ENCODE data around the gene TXNDC16. TPM values are rescaled to one million over a fixed set of nuclear protein-coding genes. Genes with fewer than 3 reads are reported as not detected.

TXNDC16 gene
- total RNA-seq, 1 donor from 2014 or later = 10.2 TPM

GRCh38 chr14:52457411-52457810, 94.9 kb downstream of the TXNDC16 start:
- intact Hi-C loops (cut with micrococcal nuclease) = no loop called here

DNA sequence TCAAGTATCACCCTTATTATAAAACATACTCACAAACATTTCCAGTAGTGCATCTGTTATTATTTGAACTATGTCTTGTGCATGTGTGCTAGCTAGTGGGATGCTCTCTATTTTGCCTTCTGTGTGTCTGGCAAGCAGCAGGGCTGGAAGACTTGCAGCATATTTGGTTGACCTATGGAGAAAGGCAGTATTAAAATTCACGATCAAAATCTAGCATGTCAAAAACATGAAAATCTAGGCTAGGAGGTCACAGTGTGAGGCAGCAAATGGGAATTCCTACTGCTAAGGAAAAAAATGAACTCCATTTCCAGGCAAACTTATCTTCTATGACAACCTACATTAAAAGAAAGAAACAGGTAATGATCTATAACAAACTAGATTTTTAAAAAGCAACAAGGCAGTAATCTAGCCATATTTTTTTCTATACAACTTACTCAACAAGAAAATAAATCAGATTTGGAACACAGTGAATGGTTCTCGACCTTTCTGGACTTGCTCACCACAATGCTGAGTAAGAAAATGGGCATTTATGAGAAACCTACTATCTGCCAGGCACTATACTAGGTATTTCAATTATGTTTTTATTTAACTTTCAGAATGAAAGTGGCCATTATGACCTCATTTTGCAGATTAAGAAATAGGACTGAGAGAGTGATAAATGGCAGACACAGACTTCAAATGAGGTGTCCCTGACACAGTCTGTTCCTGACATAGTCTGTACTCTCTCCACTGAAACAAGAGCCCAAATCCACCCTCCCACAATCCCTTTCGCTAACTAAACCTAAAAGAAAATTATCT, 96.8 kb downstream of the TXNDC16 start:
- intact Hi-C loops (cut with micrococcal nuclease) = no loop called here

- intact Hi-C loops (cut with micrococcal nuclease) = no loop called here
These were observed 105.1 kb downstream of the TXNDC16 start for GRCh38 chr14:52447236-52447635.

GRCh38 chr14:52446355-52446754, 106.0 kb downstream of the TXNDC16 start:
- intact Hi-C loops (cut with micrococcal nuclease) = no loop called here

- intact Hi-C loops (cut with micrococcal nuclease) = no loop called here
These were observed 108.8 kb downstream of the TXNDC16 start for GRCh38 chr14:52443506-52443905.

GRCh38 chr14:52442602-52443001, 109.7 kb downstream of the TXNDC16 start:
- intact Hi-C loops (cut with micrococcal nuclease) = no loop called here

DNA sequence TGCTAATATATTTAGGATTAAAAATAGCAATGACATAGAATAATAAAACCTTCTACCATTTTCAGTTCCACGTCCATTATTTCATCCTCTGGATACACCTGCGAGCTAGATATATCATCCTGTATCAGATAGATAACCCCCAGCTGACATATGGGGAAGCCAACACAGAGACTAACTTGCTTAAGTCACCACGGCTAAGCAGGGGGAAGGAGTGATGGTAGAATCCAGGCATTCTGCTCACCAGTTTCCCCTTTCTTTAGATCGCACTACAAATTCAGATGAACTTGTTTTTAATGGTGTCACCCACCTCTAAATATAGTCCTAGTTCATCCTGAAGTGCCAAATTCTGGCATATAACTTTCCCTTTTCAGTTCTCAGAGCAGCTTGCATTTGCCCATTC, 110.1 kb downstream of the TXNDC16 start:
- intact Hi-C loops (cut with micrococcal nuclease) = no loop called here

DNA sequence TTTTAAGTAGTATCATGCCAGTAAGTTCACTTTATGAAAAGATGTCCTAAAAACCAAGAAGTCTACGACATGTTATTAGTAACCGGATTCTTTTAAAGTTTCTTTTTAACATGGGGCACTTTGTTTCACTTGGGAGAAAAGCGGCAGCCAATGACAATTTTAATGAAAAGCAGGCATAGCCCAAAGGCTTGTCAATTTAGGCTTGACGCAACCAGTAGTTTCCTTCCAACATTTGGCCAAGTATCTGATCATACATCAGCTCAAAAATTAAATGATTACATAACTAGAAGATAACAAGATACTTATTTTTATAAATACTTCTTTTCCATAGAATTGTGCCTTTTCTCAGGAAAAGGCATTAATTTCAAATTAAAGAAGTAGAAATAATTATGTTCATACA, 112.8 kb downstream of the TXNDC16 start:
- intact Hi-C loops (cut with micrococcal nuclease) = no loop called here

DNA sequence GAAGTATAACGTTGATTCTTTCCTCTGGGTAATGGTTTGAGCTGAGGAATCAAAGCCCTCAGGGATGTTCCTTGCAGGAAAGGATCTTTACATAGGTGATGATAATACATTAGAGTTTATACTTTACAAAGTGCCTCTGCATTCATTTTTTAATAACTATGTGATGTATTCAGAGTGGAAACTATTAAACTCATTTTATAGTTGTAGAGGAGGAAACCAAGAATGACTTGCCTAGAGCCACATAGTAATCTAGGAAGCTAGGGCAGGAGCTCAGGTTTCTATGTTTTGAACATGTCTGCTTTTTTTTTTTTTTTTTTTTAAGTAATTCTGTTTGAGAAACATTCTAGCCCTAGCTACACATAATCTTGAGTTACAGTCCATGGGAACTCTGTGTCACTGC, 117.3 kb downstream of the TXNDC16 start:
- intact Hi-C loops (cut with micrococcal nuclease) = no loop called here

DNA sequence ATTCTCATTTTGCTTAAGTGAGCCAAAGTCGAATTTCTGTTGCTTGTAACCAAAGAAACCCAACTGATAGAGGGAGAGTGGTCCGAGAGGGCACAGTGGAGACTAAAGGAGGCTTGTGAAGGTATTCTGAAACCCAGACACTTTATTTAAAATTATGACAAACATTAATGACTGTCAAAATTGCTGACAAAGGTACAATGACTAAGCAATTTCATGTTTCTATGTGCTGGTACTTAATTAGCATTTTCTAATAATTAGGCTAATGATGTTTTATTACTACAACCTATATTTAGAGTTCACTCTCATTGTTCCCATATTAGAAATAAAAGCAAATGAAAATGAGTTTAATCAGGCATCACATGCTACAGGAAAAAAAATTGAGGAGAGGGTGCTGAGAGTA, 121.8 kb downstream of the TXNDC16 start:
- intact Hi-C loops (cut with micrococcal nuclease) = no loop called here

DNA sequence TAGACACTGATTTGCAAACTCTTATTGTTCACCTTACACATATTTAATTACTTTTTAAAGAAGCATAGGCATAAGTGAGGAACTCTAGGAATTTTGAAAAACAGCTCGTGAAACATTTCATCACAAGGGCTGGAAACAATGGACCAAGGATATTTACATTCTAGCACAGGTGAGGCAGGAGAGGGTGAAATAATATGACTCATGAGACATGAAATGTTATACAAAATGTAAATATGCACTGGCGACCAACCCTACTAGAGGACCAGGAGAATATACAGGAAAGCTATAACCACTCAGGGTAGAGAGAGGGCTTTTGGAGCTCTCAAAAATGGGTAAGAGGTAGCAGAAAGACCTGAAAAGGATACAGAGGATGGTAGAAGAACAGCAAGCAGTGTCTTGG, 122.9 kb downstream of the TXNDC16 start:
- intact Hi-C loops (cut with micrococcal nuclease) = no loop called here

GRCh38 chr14:52427460-52427859, 124.8 kb downstream of the TXNDC16 start:
- intact Hi-C loops (cut with micrococcal nuclease) = no loop called here

DNA sequence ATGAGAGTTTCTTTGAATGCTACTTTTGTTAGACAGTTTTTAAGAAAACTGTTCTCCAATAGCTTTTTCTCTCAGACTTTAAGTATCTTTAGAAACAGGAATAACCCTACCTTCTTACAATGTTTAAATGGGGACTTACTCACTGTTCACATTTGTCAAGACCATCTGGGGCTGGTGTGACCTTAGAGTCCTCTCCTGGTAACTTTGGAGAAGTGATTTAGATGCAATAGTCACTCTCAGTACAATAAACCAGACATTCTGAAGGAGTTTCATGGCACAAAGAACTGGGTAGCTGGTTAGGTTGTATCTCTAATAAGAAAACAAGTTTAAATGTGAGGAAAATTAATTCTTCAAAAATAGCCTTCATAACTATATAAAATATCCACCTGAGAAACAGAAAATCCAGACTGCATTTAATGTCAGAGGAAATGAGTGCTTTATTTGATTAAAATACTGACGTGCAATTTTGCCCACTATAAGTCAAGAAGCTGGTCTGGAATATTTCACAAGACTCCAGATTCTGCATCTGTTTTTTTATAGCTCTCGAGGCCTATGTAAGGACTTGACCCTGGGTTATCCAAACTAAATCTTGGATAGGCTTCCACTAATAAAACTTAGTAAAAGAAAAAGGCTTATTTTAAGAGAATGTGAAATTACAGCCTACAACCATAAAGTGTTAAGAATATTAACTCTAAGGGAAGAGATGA, 129.5 kb downstream of the TXNDC16 start:
- intact Hi-C loops (cut with micrococcal nuclease) = loop anchor here (1.0 kb wide), 1 partner anchor 124 kb away; no protein-coding TSS in a partner anchor

- intact Hi-C loops (cut with micrococcal nuclease) = no loop called here
These were observed 135.2 kb downstream of the TXNDC16 start for GRCh38 chr14:52417139-52417538.

- intact Hi-C loops (cut with micrococcal nuclease) = loop anchor here (1.0 to 5.0 kb wide), 5 partner anchors 12 to 118 kb away; no protein-coding TSS in a partner anchor
These were observed 138.4 kb downstream of the TXNDC16 start for GRCh38 chr14:52413729-52414408.

- intact Hi-C loops (cut with micrococcal nuclease) = loop anchor here (5.0 kb wide), 1 partner anchor 120 kb away; no protein-coding TSS in a partner anchor
These were observed 139.9 kb downstream of the TXNDC16 start for GRCh38 chr14:52412426-52412825.

- intact Hi-C loops (cut with micrococcal nuclease) = no loop called here
These were observed 147.0 kb downstream of the TXNDC16 start for GRCh38 chr14:52405314-52405713.

DNA sequence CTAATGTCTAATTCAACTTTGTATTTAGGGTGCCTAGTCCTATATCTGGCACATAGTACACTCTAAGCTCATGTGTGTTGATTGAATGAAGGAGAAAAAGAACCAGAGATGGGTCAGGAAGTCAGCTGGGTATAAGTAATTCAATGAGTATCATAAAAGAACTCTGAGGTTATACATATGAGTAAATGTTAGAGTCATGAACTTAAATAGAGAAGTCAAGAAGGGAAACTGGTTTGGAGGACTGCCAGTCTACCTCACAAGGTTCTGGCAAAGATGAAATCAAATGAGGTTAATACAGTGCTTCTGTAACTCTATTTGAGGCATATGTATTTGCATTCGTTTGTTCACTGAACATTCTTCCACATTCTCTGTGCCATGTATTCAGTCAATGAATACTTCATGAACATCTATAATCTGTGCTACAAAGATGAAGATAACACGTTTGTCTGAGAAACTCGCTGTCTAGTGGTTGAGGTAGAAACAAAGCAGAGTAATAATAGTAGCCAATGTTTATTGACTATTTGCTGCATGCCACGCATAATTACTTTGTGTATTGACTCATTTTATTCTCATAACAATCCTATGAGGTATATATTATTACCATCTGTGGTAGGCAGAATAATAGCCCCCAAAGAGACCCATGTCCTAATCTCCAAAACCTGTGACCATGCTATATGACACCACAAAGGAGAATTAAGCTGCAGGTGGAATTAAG, 149.3 kb downstream of the TXNDC16 start:
- intact Hi-C loops (cut with micrococcal nuclease) = loop anchor here (1.0 to 5.0 kb wide), 6 partner anchors 11 to 1994 kb away; partner anchors contain the start of genes CDKN3, GPR137C, TMX1 and TXNDC16

DNA sequence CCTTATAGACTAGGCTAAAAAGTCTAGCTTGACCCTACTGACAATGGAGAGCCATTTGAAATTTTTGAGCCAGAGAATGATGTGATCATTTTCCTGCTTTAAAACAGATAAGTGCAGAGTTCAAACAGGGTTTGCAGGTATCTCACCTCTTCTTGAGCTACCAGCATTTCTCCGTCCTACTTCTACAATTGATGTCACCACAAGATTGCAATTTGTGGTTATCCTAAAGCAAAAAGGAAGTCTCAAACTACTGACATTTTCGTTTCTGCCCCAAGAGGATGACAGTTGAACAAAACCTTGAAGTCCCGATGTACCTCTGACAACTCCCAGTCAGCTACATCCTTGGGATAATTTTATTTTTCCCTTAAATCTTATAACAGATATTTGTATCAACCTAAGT, 151.5 kb downstream of the TXNDC16 start:
- intact Hi-C loops (cut with micrococcal nuclease) = loop anchor here (1.0 to 5.0 kb wide), 7 partner anchors 49 to 1996 kb away; partner anchors contain the start of genes CDKN3, GPR137C, TMX1 and TXNDC16

DNA sequence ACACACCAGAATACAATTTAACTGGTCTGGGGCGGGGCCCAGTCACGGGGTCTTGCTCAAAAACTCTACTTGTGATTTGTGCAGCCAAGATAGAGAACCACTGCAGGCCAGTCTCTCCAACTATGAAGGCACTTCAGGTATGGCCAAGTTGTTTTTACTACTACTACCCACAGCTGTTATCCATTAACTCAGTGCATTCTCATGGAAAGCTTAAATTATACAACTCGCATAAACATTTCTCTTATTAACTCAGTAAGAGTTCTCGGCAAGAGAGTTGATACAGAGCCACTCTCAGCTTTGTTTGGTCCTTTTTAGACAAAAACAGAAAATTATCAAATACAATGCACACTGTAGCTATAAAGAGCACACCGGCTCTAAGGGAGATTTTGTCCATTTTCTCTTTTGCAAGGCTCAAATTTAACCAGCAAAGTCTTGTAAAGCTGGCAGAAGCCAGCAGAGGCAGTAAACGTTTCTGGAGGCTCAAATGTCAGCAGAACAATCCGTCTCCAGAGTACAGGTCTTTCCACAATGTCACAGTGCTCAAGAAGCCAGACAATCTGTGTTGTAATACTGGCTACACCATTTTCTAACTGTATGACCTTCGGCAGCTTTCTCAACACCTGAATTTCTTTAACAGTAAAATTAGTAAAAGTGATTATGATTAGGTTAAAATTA, 152.2 kb downstream of the TXNDC16 start:
- intact Hi-C loops (cut with micrococcal nuclease) = loop anchor here (1.0 to 5.0 kb wide), 7 partner anchors 48 to 1997 kb away; partner anchors contain the start of genes CDKN3, GPR137C, TMX1 and TXNDC16
